ENCODE measurements around the gene ZNF765.

DNA sequence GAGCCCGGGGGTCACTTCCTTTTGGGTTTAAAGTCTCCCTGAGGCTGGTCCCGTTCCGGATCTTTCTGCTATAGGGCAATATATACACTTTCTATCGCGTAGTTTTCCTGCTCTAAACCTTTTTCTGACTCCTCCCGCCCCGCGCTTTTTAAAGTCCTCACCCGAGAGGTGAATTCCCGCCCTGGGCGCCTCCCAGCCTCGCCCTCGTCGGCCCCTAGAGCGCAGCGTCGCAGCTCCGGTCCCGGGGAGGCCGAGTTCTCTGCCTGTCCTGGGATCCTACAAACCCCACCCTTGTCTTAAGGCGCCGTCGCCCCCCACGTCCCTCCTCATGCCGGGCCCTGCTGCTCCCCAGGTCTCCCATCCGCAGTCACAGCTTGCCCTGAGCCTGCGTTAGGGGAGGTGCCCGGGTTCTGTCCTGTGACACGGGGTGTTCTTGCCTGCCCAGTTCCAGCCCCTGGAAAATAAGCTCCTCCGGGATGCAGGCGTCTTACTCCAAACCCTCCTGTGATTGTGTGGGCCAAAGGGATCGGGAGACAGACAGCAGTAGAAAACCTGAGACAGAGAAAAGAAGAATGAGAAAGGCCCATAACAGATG lies 29.0 kb upstream of the ZNF765 start:
- TF ChIP-seq POLR2A (IDR thresholded peaks at IDR 0.05): no peak
- TF ChIP-seq, protein P1, sequence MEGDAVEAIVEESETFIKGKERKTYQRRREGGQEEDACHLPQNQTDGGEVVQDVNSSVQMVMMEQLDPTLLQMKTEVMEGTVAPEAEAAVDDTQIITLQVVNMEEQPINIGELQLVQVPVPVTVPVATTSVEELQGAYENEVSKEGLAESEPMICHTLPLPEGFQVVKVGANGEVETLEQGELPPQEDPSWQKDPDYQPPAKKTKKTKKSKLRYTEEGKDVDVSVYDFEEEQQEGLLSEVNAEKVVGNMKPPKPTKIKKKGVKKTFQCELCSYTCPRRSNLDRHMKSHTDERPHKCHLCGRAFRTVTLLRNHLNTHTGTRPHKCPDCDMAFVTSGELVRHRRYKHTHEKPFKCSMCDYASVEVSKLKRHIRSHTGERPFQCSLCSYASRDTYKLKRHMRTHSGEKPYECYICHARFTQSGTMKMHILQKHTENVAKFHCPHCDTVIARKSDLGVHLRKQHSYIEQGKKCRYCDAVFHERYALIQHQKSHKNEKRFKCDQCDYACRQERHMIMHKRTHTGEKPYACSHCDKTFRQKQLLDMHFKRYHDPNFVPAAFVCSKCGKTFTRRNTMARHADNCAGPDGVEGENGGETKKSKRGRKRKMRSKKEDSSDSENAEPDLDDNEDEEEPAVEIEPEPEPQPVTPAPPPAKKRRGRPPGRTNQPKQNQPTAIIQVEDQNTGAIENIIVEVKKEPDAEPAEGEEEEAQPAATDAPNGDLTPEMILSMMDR (IDR thresholded peaks at IDR 0.05): no peak
